ENCODE measurements around the gene GPR78.
A peak's percentile ranks its signal among the peaks of the same experiment; 100 is the strongest.

Gene GPR78

DNA sequence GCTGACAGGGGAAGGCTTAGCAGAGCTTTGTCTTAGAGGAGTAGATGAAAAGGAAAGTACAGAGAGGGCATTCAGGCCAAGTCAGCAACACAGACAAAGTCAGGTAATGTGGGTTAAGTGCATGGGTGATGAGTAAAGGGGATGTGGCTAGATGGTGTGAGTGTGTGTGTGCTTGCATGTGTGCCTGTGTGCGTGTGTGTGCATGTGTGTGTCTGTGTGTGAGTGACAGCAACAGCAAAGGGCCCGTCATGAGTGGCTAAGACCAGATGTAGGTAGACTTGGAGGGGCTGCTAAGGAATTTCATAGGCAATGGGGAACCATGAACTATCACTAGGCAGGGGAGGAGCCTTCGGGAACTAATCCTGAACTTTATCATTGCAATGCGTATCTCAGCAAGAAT lies 2.2 kb upstream of the GPR78 start:
- no peak for DNase-seq (ENCODE audit: low spot score in 2 of 2)
- H3K36me3 Mint-ChIP-seq (ENCODE audit: insufficient read depth): no peaks in the 10 kb centered on the region
- no peak for ATAC-seq (replicated peaks; ENCODE audit: extremely low read depth, poor library complexity, severe bottlenecking)
- H3K9me3 Mint-ChIP-seq: no peaks in the 10 kb centered on the region
- peaks cover 55% of the 10 kb centered on the region for H3K27me3 Mint-ChIP-seq
- no peak overlapping the region for H3K27ac Mint-ChIP-seq (ENCODE audit: low read depth)
- H3K4me3 Mint-ChIP-seq: no peak overlapping the region
- H3K4me1 Mint-ChIP-seq: no peaks in the 10 kb centered on the region

- ATAC-seq (replicated peaks; ENCODE audit: extremely low read depth, poor library complexity, severe bottlenecking): no peak
- H3K36me3 Mint-ChIP-seq (ENCODE audit: insufficient read depth): no peaks in the 10 kb centered on the region
- no peaks in the 10 kb centered on the region for H3K4me1 Mint-ChIP-seq
- no peak overlapping the region for H3K27ac Mint-ChIP-seq (ENCODE audit: low read depth)
- no peak for DNase-seq (ENCODE audit: low spot score in 2 of 2)
- no peak overlapping the region for H3K4me3 Mint-ChIP-seq
- H3K27me3 Mint-ChIP-seq: peaks cover 57% of the 10 kb centered on the region
- no peaks in the 10 kb centered on the region for H3K9me3 Mint-ChIP-seq
Measured at GRCh38 chr4:8578717-8579116, 1.5 kb upstream of the GPR78 start.

GRCh38 chr4:8579526-8580320 lies 469 bp upstream of the GPR78 start:
- Mint-ChIP-seq H3K4me3 (no peak overlapping the region), H3K9me3 (no peaks in the 10 kb centered on the region), H3K27ac (ENCODE audit: low read depth) (peak overlapping the region; percentile 23), H3K36me3 (ENCODE audit: insufficient read depth) (no peaks in the 10 kb centered on the region), H3K4me1 (no peaks in the 10 kb centered on the region), H3K27me3 (peaks cover 66% of the 10 kb centered on the region)
- ATAC-seq (replicated peaks; ENCODE audit: extremely low read depth, poor library complexity, severe bottlenecking) (no peak), DNase-seq (ENCODE audit: low spot score in 2 of 2) (no peak)

DNA sequence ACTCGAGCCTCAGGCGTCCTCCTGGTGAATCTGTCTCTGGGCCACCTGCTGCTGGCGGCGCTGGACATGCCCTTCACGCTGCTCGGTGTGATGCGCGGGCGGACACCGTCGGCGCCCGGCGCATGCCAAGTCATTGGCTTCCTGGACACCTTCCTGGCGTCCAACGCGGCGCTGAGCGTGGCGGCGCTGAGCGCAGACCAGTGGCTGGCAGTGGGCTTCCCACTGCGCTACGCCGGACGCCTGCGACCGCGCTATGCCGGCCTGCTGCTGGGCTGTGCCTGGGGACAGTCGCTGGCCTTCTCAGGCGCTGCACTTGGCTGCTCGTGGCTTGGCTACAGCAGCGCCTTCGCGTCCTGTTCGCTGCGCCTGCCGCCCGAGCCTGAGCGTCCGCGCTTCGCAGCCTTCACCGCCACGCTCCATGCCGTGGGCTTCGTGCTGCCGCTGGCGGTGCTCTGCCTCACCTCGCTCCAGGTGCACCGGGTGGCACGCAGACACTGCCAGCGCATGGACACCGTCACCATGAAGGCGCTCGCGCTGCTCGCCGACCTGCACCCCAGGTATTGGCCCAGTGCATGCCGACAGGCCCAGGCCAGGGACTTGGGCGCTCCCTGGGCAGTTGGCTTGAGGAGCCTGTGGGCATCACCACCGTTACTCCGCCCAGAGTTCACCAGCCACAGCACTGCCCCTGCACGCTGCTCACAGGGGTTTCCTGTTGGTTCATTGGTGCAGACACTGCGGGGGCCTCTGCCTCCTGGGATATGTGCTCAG lies 1.1 kb downstream of the GPR78 start:
- Mint-ChIP-seq H3K9me3 (no peaks in the 10 kb centered on the region), H3K27me3 (peaks cover 68% of the 10 kb centered on the region), H3K4me3 (no peak overlapping the region), H3K27ac (ENCODE audit: low read depth) (no peak overlapping the region), H3K36me3 (ENCODE audit: insufficient read depth) (no peaks in the 10 kb centered on the region), H3K4me1 (no peaks in the 10 kb centered on the region)
- ATAC-seq (replicated peaks; ENCODE audit: extremely low read depth, poor library complexity, severe bottlenecking): no peak
- no peak for DNase-seq (ENCODE audit: low spot score in 2 of 2)

- H3K4me3 Mint-ChIP-seq: no peak overlapping the region
- no peak for ATAC-seq (replicated peaks; ENCODE audit: extremely low read depth, poor library complexity, severe bottlenecking)
- no peaks in the 10 kb centered on the region for H3K4me1 Mint-ChIP-seq
- H3K36me3 Mint-ChIP-seq (ENCODE audit: insufficient read depth): no peaks in the 10 kb centered on the region
- H3K27ac Mint-ChIP-seq (ENCODE audit: low read depth): no peak overlapping the region
- no peak for DNase-seq (ENCODE audit: low spot score in 2 of 2)
- H3K27me3 Mint-ChIP-seq: peaks cover 69% of the 10 kb centered on the region
- no peaks in the 10 kb centered on the region for H3K9me3 Mint-ChIP-seq
Measured at GRCh38 chr4:8582016-8582415, 1.8 kb downstream of the GPR78 start.

GRCh38 chr4:8582436-8582835 lies 2.2 kb downstream of the GPR78 start:
- DNase-seq (ENCODE audit: low spot score in 2 of 2) (no peak), ATAC-seq (replicated peaks; ENCODE audit: extremely low read depth, poor library complexity, severe bottlenecking) (no peak)
- Mint-ChIP-seq H3K4me1 (no peaks in the 10 kb centered on the region), H3K36me3 (ENCODE audit: insufficient read depth) (no peaks in the 10 kb centered on the region), H3K9me3 (no peaks in the 10 kb centered on the region), H3K4me3 (no peak overlapping the region), H3K27me3 (peaks cover 69% of the 10 kb centered on the region), H3K27ac (ENCODE audit: low read depth) (no peak overlapping the region)

GRCh38 chr4:8582941-8583654 lies 2.9 kb downstream of the GPR78 start:
- Mint-ChIP-seq H3K36me3 (ENCODE audit: insufficient read depth) (no peaks in the 10 kb centered on the region), H3K27me3 (peaks cover 63% of the 10 kb centered on the region), H3K9me3 (no peaks in the 10 kb centered on the region), H3K4me1 (no peaks in the 10 kb centered on the region), H3K4me3 (no peak overlapping the region), H3K27ac (ENCODE audit: low read depth) (no peak overlapping the region)
- DNase-seq (ENCODE audit: low spot score in 2 of 2): no peak
- no peak for ATAC-seq (replicated peaks; ENCODE audit: extremely low read depth, poor library complexity, severe bottlenecking)

DNA sequence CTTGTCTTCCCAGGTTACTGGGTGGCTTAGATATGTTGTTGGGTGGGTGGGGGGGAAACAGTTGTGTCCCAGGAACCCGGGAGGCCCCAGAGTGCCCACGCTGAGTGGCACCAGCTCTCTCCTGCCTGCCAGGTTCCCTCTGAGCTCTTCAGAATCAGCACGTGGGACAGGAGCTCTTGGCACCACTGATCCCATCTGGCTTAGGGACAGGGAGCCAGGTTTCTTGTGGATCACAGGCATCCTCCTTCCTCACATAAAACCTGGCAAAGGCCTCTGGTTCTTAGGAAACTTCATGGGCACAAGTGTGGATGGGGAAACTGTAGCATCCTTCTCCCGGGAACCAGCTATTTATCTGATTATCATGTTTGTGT lies 3.4 kb downstream of the GPR78 start:
- ATAC-seq (replicated peaks; ENCODE audit: extremely low read depth, poor library complexity, severe bottlenecking): no peak
- Mint-ChIP-seq H3K36me3 (ENCODE audit: insufficient read depth) (no peaks in the 10 kb centered on the region), H3K4me1 (no peaks in the 10 kb centered on the region), H3K9me3 (no peaks in the 10 kb centered on the region), H3K27ac (ENCODE audit: low read depth) (no peak overlapping the region), H3K4me3 (no peak overlapping the region), H3K27me3 (peaks cover 57% of the 10 kb centered on the region)
- DNase-seq (ENCODE audit: low spot score in 2 of 2): no peak

GRCh38 chr4:8585186-8585585 lies 5.0 kb downstream of the GPR78 start:
- H3K4me1 Mint-ChIP-seq: no peaks in the 10 kb centered on the region
- no peak overlapping the region for H3K4me3 Mint-ChIP-seq
- no peaks in the 10 kb centered on the region for H3K9me3 Mint-ChIP-seq
- DNase-seq (ENCODE audit: low spot score in 2 of 2): no peak
- H3K27ac Mint-ChIP-seq (ENCODE audit: low read depth): no peak overlapping the region
- peaks cover 52% of the 10 kb centered on the region for H3K27me3 Mint-ChIP-seq
- no peak for ATAC-seq (replicated peaks; ENCODE audit: extremely low read depth, poor library complexity, severe bottlenecking)
- H3K36me3 Mint-ChIP-seq (ENCODE audit: insufficient read depth): no peaks in the 10 kb centered on the region

DNA sequence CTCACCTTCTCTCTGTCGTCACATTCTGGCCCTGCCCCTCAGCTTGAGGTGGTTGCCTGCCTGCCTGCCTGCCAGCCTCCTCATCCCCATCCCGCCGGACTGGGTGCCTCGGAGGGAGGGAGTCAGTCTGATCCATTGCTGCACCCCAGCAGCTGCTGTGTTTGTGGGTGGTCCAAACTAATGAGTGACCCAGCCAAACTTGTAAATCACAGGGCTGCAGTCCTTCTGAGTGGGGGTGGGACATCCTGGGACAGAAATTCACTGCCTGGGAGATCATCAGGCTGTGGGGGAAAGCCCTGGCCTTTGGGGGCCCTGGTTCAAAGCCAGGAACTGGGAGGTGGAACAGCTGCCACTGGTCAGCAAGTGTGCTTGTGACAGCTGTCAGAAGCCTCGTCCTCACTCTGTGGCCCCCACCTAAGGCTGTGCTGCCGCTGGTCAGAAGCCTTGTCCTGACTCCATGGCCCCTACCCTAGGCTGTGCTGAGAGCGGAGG lies 5.6 kb downstream of the GPR78 start:
- ATAC-seq (replicated peaks; ENCODE audit: extremely low read depth, poor library complexity, severe bottlenecking) (no peak), DNase-seq (ENCODE audit: low spot score in 2 of 2) (no peak)
- Mint-ChIP-seq H3K27ac (ENCODE audit: low read depth) (no peak overlapping the region), H3K27me3 (peaks cover 58% of the 10 kb centered on the region), H3K4me3 (no peak overlapping the region), H3K36me3 (ENCODE audit: insufficient read depth) (no peaks in the 10 kb centered on the region), H3K9me3 (no peaks in the 10 kb centered on the region), H3K4me1 (no peaks in the 10 kb centered on the region)

- ATAC-seq (replicated peaks; ENCODE audit: extremely low read depth, poor library complexity, severe bottlenecking) (no peak), DNase-seq (ENCODE audit: low spot score in 2 of 2) (no peak)
- no peaks in the 10 kb centered on the region for H3K9me3 Mint-ChIP-seq
- no peak overlapping the region for H3K4me3 Mint-ChIP-seq
- H3K27me3 Mint-ChIP-seq: peaks cover 63% of the 10 kb centered on the region
- H3K4me1 Mint-ChIP-seq: no peaks in the 10 kb centered on the region
- H3K36me3 Mint-ChIP-seq (ENCODE audit: insufficient read depth): no peaks in the 10 kb centered on the region
- no peak overlapping the region for H3K27ac Mint-ChIP-seq (ENCODE audit: low read depth)
Measured at GRCh38 chr4:8586246-8586645, 6.1 kb downstream of the GPR78 start.

- no peaks in the 10 kb centered on the region for H3K9me3 Mint-ChIP-seq
- H3K4me1 Mint-ChIP-seq: no peaks in the 10 kb centered on the region
- H3K27ac Mint-ChIP-seq (ENCODE audit: low read depth): no peak overlapping the region
- DNase-seq (ENCODE audit: low spot score in 2 of 2) (no peak), ATAC-seq (replicated peaks; ENCODE audit: extremely low read depth, poor library complexity, severe bottlenecking) (no peak)
- H3K36me3 Mint-ChIP-seq (ENCODE audit: insufficient read depth): peaks cover 2% of the 10 kb centered on the region
- no peak overlapping the region for H3K4me3 Mint-ChIP-seq
- H3K27me3 Mint-ChIP-seq: peaks cover 69% of the 10 kb centered on the region
Measured at GRCh38 chr4:8586671-8587468, 6.7 kb downstream of the GPR78 start.

Data from central memory CD8-positive, alpha-beta T cell (primary cell).